GM18861 (cell line): Measurements from ENCODE around the gene CCNE1.
"Not testable (repeated sequence)": the region's sequence is repeated elsewhere in the genome, so short reads cannot be mapped to it uniquely, and the experiment has no call there.

ENCODE experiments used
- ATAC-seq: cut with Tn5 transposase; IDR thresholded peaks from one replicate; pipeline ENCODE4 v1.9.1; 2021; ENCODE audit not compliant: unreplicated experiment

CCNE1 gene

GRCh38 chr19:29812881-29813275 lies 1.1 kb downstream of the CCNE1 start:
- no peak for ATAC-seq

GRCh38 chr19:29813642-29814041 lies 1.9 kb downstream of the CCNE1 start:
- no peak for ATAC-seq

DNA sequence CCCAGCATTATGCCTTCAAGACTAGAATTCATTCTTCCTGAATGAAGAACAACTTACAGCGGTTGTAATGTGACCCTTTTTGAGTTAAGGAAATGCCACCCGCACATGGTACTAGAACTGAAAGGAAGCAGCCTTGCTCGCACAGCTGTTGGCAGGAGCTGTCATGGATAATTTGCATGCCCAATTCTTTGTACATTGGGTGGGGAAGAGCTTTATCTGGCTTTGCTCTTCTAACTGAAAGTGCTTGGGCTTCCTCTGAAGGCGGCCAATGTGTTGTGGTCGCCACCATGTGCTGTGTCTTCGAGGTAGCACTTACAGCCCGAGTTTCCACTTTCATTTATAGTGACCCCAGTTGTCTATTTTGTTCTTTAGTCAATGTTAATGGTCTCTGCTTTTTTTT lies 3.4 kb downstream of the CCNE1 start:
- ATAC-seq: peak; percentile 29

- ATAC-seq: no peak
Observed at GRCh38 chr19:29817316-29817715, 5.5 kb downstream of the CCNE1 start.

- ATAC-seq: no peak
Observed at GRCh38 chr19:29819300-29819699, 7.5 kb downstream of the CCNE1 start.

- no peak for ATAC-seq
Observed at GRCh38 chr19:29819986-29820385, 8.2 kb downstream of the CCNE1 start.

GRCh38 chr19:29823581-29824330 lies 12.0 kb downstream of the CCNE1 start:
- no peak for ATAC-seq

DNA sequence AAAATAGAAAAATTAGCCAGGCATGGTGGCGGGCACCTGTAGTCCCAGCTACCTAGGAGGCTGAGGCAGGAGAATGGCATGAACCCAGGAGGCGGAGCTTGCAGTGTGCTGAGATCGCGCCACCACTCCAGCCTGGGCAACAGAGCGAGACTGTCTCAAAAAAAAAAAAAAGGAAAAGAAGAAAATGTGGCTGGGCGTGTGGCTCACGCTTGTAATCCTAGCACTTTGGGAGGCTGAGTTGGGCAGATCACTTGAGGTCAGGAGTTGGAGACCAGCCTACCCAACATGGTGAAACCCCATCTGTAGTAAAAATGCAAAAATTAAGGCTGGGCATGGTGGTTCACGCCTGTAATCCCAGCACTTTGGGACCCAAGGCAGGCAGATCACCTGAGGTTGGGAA lies 13.5 kb downstream of the CCNE1 start:
- ATAC-seq: not testable (repeated sequence)

GRCh38 chr19:29831041-29831548 lies 19.3 kb downstream of the CCNE1 start:
- no peak for ATAC-seq

GRCh38 chr19:29831686-29832085 lies 19.9 kb downstream of the CCNE1 start:
- no peak for ATAC-seq

DNA sequence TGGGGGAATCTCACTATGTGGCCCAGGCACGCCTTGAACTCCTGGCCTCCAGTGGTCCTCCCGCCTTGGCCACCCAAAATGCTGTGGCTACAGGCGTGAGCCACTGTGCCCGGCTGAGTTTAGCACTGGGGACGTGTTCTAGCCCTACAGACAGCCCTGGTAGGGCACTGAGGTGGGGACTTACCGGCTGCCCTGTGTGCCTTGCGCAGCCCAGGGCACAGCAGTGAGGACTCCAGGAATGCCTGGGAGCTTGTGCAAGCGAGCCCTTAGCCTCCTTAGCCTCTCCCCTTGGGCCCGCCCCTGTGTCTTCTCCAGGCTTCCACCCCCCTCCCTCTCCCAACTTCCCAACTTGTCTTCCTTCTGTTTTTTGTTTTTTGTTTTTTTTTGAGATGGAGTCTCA lies 21.0 kb downstream of the CCNE1 start:
- ATAC-seq: no peak

DNA sequence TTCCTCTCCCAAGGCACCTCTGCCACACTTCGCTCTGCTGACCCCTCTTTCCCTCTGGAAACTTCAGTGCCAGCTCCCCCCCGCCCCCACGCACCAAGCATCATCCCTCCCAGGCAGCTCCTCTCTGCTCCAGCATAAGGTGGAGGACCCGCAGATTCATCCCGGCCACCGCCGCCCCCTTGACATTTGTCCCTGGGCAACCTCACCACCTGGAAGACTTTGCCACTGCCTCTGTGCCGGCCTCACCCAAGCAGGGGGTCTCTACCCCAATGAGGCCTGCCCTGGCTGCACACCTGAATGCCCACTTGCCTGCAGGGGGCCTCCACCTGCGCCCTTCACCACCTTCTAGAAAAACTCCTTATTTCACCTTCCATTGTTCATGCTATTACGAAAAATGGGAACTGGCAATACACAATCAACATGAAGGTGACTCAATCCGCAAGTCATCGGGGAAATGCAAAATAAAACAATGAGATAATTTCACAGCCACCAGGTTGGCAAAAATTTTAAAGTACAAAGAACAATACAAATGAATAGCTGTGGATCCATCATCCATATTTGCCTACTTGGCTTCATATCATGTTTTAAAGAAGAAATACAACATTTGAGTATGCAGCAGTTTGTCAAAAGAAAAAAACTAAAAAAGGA lies 21.9 kb downstream of the CCNE1 start:
- ATAC-seq: no peak

DNA sequence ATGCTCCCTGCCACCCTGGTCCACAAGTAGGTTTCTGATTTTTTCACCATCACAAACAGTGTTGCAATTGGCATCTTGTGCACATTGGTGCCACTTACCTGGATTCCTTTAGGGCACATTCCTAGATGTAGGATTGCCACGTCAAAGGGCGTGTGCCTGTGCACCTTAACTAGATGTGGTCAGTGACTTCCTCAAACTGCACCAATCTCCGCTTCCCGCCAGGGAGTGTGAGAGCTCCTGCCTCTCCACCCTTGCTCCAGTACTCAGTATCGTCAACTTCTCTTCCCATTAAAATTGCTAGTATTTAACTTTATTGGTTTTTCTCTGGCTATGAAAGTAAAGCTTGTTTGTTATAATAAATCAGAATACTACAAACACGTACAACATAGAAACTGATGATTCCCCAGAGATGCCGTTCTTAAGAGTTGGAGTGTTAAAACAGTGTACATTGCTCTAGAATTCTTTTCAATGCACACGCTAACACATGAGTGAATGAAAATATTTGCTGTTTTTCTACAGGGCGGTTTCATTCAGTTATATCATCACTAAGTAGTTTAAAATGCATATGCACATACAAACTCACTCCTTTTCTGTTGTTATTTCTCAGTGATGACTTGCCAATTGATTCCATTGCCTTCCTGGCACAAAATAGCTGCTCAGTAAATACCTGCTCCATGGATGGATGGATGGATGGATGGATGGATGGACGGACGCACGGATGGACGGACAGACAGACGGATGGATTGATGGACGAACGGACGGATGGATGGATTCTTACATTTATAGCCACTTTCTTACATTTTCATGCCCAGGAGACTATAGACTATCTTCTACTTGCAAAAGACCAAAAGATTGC lies 23.4 kb downstream of the CCNE1 start:
- no peak for ATAC-seq

DNA sequence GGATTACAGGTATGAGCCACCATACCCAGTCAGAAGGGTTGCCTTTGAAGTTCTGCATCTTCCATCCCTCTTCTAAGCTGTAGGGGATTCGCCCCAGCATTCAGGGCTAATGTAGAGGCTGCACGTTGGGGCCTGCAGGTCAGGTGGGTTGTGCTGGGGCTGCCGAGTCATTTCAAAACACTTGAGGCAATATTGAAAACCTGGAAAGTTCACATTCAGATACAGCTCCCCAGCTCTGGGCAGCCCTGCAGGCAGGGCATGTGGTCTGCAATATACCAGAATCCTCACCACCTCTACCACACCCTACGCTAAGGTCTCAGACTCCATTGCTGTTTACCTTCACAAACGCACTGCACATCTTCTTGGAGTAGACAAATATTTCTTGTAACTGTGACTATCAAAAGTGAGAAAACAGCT lies 24.6 kb downstream of the CCNE1 start:
- no peak for ATAC-seq

DNA sequence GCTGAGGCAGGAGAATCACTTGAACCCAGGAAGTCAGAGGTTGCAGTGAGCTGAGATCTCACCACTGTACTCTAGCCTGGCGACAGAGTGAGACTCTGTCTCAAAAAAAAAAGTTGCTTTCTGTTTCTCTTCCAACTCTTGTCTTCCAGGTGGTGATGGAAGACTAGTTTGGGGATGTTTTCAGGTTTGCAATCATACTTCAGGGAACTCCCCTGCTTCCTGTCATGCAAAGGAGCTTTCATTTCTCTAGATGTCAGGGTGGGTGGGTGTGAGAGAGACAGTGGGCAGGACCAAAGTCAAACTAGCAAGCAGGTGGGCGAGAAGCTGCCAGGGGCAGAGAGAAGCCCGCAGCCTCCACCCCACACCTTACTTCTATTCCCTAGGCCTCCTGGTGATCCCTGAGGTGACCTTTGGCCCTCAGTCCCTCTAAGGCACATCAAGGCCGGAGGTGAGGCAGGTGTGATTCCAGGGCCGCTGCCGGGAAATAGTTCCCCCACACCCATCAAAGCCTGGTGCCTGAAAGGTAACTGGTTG lies 25.7 kb downstream of the CCNE1 start:
- peak; percentile 76 for ATAC-seq

DNA sequence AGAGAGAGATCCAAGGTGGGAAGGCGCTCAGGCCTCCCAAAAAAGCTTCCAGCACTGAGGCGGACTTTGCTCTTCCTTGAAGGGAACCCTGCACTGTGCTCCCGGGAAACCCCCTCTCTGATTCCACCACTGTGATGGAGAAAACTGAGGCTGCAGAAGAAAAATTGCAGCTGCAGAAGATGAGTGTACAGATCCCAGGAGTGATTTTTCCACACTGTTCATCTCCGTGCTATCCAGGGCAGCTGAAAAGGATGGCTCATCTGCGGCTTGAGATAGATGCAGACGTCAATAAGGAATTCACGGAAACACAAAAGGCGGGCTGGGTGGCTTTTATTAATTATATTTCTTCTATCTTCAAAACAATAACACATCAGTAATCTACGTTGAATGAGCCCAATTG lies 26.2 kb downstream of the CCNE1 start:
- no peak for ATAC-seq

GRCh38 chr19:29840066-29840950 lies 28.5 kb downstream of the CCNE1 start:
- no peak for ATAC-seq

GRCh38 chr19:29841209-29841558 lies 29.4 kb downstream of the CCNE1 start:
- no peak for ATAC-seq

GRCh38 chr19:29841559-29842367 lies 30.0 kb downstream of the CCNE1 start:
- ATAC-seq: no peak
